Activated T-helper 17 cell treated with anti-CD3 and anti-CD28 coated beads, Interleukin-2, amount 50 U/mL, for 72 hours (primary cell): ENCODE results near the gene GRID1. TPM values are rescaled to one million over a fixed set of nuclear protein-coding genes. Genes with fewer than 3 reads are reported as not detected.

ENCODE experiments used
- ATAC-seq: fragments of 150-1000 bp; cut with Tn5 transposase; replicated peaks from 2 replicates; pipeline ENCODE4 v1.10.0; 2021; ENCODE audit warnings: mild to moderate bottlenecking, moderate library complexity
- H3K27ac Mint-ChIP-seq: one replicate; pipeline ENCODE4 v1.8.0; 2022; ENCODE audit warnings: mixed read lengths
- H3K27me3 Mint-ChIP-seq: one replicate; pipeline ENCODE4 v1.8.0; 2022; ENCODE audit warnings: mixed read lengths
- H3K36me3 Mint-ChIP-seq: one replicate; pipeline ENCODE4 v1.8.0; 2022; ENCODE audit warnings: low read depth, mild to moderate bottlenecking, mixed read lengths
- H3K4me1 Mint-ChIP-seq: one replicate; pipeline ENCODE4 v1.8.0; 2022; ENCODE audit warnings: mixed read lengths
- H3K4me3 Mint-ChIP-seq: one replicate; pipeline ENCODE4 v1.8.0; 2022; ENCODE audit warnings: mild to moderate bottlenecking, mixed read lengths
- H3K9me3 Mint-ChIP-seq: one replicate; pipeline ENCODE4 v1.8.0; 2022; ENCODE audit warnings: mixed read lengths
- total RNA-seq, 2 donors: library from RNA; stranded (reverse); gene quantifications; one replicate each; pipeline ENCODE4 v1.2.3, GENCODE V29; 2022

GRID1 gene
- total RNA-seq, 2 donors from 2014 or later: not detected

DNA sequence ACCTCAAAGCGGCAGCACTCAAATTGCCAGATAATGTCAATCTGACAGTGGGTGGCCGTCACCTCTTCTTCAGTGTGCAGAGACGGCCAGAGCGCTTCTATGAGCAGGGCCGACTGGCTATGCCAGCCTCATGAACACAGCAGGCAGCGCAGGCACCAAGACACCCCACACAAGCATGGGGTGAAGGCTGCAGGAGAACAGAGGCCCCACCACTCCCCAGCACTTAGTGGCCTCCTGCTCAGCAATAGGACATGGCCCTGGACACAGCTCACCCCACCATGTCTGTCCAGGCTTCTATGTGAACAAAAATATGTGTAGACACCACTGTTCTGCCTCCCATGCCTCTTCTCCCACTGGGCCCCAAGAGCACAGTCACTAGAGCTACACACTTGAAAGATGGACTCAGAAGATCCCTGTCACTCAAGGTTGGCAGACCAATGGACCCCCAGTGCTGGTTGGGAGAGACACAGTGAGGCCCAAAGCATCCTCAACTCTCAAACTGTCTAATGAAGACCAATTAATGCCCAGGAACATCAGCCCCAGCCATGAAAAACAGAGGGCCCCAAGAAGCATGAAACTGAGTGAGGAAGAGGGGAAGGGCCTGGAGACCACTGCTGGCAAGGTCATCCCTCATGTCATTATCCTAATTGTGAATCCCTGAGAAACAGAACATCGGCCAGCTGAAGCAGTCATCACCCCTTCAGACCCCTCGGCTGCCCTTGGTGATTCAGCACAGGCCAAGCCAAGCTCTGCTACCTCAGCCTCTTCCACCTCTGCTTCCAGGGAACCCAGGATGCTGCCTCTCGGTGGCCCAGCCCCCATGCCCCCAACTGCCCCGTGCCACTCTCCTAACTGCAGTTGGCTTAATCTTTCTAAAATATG is 77.7 kb downstream of the GRID1 start:
- H3K36me3 Mint-ChIP-seq: no peaks in the 10 kb centered on the region
- H3K27me3 Mint-ChIP-seq: peaks cover 16% of the 10 kb centered on the region
- ATAC-seq: no peak
- H3K9me3 Mint-ChIP-seq: no peaks in the 10 kb centered on the region
- H3K27ac Mint-ChIP-seq: no peak overlapping the region
- H3K4me3 Mint-ChIP-seq: no peak overlapping the region
- H3K4me1 Mint-ChIP-seq: no peaks in the 10 kb centered on the region

DNA sequence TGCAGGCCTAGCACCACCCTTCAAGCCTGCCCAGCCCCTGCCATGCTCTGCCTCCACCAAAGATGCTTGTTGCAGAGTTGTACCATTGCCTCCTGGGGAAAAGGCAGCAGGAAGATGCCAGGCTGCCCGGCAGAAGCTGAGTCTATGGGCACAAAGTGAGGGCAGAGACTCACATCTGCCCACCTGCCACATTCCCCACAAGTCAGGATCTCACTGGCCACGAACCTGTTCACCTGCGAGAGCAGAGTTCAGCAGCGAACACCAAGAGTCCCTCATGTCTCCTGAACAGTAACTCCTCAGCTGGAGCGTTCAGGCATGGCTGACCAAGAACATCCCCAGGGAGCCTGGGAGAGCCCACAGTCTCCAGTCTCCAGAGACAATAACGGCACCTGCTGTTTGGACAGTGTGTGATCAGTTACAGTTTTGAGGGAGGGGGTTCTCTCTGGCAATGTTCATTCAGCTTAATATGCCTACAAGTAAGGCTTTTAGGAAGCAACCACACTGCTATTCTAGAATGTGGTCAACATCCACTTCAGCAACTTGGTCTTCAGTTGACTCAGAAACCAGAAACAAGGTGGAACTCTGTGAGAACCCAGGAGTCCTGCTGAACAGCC is 78.5 kb downstream of the GRID1 start:
- H3K27ac Mint-ChIP-seq: no peak overlapping the region
- no peak overlapping the region for H3K4me3 Mint-ChIP-seq
- no peaks in the 10 kb centered on the region for H3K36me3 Mint-ChIP-seq
- H3K9me3 Mint-ChIP-seq: no peaks in the 10 kb centered on the region
- H3K4me1 Mint-ChIP-seq: no peaks in the 10 kb centered on the region
- ATAC-seq: no peak
- H3K27me3 Mint-ChIP-seq: peaks cover 20% of the 10 kb centered on the region

DNA sequence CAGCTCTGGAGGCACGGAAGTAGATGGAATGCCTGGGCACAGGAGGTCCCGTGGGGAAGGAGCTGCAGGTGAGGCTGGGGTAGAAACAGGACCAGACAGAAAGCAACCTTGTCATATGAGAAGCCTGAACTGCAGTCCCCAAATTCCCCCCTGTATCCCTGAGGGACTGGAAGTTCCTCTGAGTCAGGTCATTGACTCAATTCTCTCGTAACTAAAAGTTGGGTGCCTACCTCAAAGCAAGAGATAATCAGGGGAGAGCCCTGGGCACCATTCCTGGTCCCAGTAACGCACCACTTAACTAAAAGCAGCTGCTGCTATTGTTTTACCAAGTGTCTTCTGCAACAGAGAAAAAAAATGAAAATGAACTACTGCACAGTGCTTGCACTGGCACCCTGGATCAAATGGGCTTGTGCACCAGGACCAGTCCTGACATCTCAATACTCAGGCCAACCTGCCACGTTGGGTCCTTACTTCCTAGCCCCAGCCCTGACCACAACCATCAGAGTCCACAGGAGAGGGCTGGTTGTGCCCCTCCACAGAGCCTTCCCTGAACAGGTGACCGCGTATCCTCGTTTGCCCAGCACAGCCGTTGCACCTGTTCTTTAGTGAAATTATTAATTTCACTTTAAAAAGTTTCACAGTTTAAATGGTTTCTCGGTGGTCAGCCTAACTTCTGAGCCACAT is 79.3 kb downstream of the GRID1 start:
- Mint-ChIP-seq H3K27me3 (peaks cover 20% of the 10 kb centered on the region), H3K4me1 (no peaks in the 10 kb centered on the region), H3K27ac (no peak overlapping the region), H3K4me3 (no peak overlapping the region), H3K36me3 (no peaks in the 10 kb centered on the region), H3K9me3 (no peaks in the 10 kb centered on the region)
- ATAC-seq: no peak

DNA sequence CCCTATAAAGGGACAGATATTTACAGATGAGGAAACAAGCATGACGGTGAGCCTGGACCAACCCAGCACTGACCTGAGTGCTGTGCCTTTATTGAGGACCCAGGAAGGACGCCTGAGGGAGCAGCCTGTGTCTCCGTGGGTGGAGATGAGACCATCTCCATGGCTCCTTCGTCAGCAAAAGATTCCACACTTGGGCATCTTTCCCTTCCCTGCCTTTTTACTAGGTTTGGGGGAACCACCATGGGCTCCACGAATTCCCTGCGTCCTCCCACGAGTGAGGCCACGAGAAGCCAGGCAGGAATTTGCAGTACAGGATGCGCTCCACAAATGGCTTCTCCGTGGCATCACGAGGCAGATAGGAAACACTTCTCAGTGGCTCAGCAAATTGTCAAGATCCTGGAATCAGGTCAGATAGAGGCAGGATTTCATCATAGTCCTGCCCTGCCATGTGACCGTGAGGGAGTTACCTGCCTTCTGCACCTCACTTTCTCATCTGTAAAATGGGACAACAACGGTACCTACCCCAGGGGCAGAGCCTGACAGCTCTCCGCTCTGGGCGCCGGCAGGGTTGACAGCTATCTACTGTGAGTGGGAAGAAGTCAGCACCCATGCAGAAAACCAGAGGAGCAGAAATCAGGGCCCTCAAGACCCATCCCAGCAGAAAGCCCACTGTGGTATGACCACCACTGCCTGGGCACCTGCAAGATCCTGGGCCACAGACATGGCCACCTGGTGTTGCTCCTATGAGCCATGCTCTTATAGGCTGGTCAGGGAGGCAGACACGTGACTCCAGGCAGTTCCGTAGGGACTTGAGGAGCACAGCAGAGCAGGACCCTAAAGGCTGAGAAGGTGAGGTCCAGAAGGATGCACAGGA is 80.1 kb downstream of the GRID1 start:
- no peaks in the 10 kb centered on the region for H3K9me3 Mint-ChIP-seq
- H3K27me3 Mint-ChIP-seq: peaks cover 20% of the 10 kb centered on the region
- no peak for ATAC-seq
- no peak overlapping the region for H3K4me3 Mint-ChIP-seq
- H3K4me1 Mint-ChIP-seq: no peaks in the 10 kb centered on the region
- H3K36me3 Mint-ChIP-seq: no peaks in the 10 kb centered on the region
- no peak overlapping the region for H3K27ac Mint-ChIP-seq

DNA sequence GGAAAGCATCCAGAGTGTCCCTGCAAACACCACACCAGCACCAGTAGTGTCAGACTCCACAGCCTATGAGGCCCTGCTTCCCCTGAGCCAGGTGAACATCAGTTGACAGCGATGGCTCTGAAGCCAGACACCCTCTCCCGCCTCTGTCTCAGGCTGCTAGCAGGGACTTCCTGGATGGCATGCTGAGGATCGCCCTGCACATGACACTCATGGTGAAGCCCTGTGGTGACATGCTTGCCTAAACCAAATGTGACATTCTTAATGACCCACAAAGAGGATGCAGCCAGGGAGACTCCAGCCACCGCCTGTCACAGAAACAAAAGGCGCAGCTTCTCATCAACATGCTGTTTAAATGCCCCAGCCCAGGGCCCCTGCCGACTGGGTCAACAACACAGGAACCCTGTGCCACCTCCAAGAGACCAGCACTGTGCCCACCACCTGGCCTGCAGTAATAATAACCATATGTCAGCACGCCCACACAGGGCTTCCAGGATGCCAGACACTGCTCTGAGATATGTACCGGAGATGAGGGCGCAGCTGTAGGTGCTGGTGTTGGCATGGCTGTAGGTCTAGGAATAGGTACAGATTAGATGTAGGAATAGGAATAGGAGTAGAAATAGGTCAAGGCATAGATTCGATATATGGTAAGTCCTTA is 81.3 kb downstream of the GRID1 start:
- no peak for ATAC-seq
- Mint-ChIP-seq H3K9me3 (no peaks in the 10 kb centered on the region), H3K27ac (no peak overlapping the region), H3K27me3 (peaks cover 26% of the 10 kb centered on the region), H3K4me3 (no peak overlapping the region), H3K4me1 (no peaks in the 10 kb centered on the region), H3K36me3 (no peaks in the 10 kb centered on the region)

DNA sequence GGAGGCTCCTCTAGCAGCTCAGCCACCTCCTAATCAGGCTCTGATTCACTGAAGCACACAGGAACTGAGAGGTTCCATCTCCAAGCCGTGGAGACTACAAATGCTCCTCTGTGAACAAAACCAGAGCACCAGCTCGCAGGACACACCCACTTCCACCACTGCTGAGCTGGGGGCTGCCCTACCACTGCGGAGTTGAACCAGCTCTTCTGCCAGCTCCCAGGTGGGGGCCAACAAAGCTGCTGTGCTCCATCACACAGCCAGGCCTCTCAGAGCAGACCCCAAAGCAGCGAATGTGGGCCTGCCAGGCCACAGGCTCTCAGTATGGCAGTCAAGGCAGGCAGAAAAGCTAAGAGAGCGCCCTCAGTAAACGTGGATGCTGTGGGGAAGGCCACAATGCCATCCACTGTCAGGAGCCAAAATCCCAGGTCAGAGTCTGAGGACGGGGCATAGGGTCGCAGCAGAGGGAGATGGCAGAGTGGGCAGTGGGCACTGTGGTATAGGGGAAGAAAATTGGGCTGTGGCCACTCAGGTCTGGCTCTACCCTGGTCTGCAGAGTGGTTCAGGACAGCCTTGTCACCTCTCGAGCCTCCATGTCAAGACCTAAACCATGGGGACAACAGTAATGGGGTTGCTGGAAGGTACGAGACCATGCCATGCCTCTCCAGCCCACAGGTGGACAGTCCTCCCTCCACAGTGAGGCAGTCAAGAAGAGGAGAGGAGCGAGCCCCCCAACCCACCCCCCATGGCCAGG is 82.1 kb downstream of the GRID1 start:
- H3K27me3 Mint-ChIP-seq: peaks cover 26% of the 10 kb centered on the region
- no peaks in the 10 kb centered on the region for H3K9me3 Mint-ChIP-seq
- H3K4me3 Mint-ChIP-seq: no peak overlapping the region
- H3K4me1 Mint-ChIP-seq: no peaks in the 10 kb centered on the region
- H3K27ac Mint-ChIP-seq: no peak overlapping the region
- no peak for ATAC-seq
- no peaks in the 10 kb centered on the region for H3K36me3 Mint-ChIP-seq

DNA sequence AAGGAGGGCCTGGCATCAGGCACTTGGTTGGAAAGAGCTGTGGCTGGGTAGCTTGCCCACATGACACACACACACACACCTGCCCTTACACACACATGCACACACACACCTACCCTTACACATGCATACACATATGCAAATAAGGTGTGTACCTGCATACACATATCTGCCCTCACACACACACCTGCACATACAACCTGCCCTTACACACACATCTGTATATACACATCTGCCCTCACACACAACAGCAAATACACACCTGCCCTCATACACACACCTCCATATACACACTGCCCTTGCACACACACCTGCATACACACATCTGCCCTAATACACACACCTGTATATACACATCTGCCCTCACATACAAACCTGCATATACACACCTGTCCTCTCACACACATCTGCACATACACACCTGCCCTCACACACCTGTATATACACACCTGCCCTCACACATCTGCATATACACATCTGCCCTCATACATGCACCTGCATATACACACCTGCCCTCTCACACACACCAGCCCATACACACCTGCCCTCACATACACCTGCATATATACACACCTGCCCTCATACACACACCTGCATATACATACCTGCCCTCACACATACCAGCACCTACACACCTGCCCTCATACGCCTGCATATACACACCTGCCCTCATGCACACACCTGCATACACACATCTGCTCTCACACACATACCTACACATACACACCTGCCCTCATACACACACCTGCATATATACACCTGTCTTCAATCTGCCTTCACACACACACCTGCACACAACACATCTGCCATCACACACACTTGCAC is 82.9 kb downstream of the GRID1 start:
- H3K4me3 Mint-ChIP-seq: no peak overlapping the region

DNA sequence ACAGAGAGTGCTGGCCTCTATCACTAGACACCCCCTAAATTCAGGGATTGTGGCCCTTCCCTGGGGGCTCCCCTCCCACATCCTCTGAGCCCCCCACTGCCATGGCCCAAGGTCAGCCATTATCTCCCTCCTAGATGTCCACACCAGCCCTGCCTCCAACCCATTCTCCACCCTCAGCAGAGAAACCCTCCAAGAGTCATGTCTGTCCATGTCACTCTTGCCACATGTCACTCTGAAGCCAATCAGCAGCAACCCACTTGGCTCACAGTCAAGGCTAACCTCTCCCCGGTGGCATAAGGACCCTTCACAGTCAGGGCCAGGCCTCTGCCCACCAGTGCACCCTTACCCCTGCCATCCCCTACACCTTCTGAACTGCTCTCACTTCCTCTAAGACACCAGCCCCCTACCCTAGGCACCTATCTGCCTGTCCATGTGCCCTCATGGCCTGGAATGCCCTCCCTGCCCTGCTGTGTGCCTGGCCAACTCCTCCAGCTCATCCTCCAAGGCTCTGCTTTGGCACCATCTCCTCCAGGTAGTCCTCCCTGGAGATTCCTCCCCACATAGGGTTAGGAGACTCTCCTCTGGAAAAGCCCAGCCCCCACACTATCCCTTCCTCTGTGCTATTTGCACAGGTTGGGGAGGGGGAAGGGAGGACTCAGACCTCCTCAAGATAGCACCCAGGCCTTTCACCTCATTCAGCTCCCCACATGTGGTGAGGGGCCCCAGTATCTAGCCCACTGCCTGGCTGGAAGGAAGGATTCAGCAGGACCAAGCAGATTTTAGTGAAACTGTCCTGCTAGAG is 83.7 kb downstream of the GRID1 start:
- no peak overlapping the region for H3K27ac Mint-ChIP-seq
- H3K4me1 Mint-ChIP-seq: no peaks in the 10 kb centered on the region
- H3K27me3 Mint-ChIP-seq: peaks cover 29% of the 10 kb centered on the region
- H3K4me3 Mint-ChIP-seq: no peak overlapping the region
- H3K36me3 Mint-ChIP-seq: no peaks in the 10 kb centered on the region
- ATAC-seq: no peak
- H3K9me3 Mint-ChIP-seq: no peaks in the 10 kb centered on the region

More for the DNA sequence above, 82.9 kb downstream of the GRID1 start:
- no peak for ATAC-seq
- Mint-ChIP-seq H3K27me3 (peaks cover 27% of the 10 kb centered on the region), H3K27ac (no peak overlapping the region), H3K4me1 (no peaks in the 10 kb centered on the region), H3K9me3 (no peaks in the 10 kb centered on the region), H3K36me3 (no peaks in the 10 kb centered on the region)

DNA sequence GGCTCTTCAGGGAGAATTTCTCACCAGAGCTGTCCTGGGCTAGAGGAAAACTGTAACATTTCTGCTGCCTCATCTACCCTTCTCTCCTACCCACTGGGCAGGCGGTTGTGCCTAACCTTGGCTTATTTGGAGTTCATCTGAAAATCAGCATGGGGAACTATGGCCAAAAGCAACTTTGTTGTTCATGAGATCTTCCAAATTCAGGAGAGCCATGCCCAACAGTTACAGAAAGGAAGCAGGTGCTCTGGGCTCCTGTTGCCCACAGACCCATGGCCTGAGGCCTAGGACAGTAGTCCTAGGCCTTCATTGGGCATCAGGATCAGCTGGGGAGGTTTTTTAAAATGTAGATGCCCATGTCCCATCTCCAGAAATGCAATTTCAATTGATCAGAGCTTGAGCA is 85.2 kb downstream of the GRID1 start:
- Mint-ChIP-seq H3K36me3 (no peaks in the 10 kb centered on the region), H3K9me3 (no peaks in the 10 kb centered on the region), H3K4me3 (no peak overlapping the region), H3K4me1 (no peaks in the 10 kb centered on the region), H3K27me3 (peaks cover 29% of the 10 kb centered on the region), H3K27ac (no peak overlapping the region)
- no peak for ATAC-seq

DNA sequence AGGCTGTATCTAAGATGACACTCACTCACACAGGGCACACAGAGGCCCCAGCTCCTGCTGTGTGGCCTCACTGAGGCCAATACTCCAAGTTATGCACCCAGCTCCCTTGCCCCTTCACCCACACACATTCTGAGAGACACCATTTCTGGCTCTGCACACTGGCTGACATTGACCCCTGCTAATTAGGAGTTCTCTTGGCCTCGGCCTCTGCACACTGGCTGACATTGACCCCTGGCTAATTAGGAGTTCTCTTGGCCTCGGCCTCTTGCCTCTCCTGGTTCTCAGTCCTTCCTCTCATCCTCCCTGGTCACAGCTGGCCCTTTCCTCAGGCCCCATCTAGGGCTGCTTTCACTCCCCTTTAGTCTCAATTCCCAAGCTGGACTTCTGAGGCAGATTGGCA is 97.3 kb downstream of the GRID1 start:
- H3K9me3 Mint-ChIP-seq: peaks cover 7% of the 10 kb centered on the region
- H3K27me3 Mint-ChIP-seq: peaks cover 25% of the 10 kb centered on the region
- ATAC-seq: no peak
- H3K4me1 Mint-ChIP-seq: no peaks in the 10 kb centered on the region
- no peak overlapping the region for H3K4me3 Mint-ChIP-seq
- no peak overlapping the region for H3K27ac Mint-ChIP-seq
- H3K36me3 Mint-ChIP-seq: no peaks in the 10 kb centered on the region

DNA sequence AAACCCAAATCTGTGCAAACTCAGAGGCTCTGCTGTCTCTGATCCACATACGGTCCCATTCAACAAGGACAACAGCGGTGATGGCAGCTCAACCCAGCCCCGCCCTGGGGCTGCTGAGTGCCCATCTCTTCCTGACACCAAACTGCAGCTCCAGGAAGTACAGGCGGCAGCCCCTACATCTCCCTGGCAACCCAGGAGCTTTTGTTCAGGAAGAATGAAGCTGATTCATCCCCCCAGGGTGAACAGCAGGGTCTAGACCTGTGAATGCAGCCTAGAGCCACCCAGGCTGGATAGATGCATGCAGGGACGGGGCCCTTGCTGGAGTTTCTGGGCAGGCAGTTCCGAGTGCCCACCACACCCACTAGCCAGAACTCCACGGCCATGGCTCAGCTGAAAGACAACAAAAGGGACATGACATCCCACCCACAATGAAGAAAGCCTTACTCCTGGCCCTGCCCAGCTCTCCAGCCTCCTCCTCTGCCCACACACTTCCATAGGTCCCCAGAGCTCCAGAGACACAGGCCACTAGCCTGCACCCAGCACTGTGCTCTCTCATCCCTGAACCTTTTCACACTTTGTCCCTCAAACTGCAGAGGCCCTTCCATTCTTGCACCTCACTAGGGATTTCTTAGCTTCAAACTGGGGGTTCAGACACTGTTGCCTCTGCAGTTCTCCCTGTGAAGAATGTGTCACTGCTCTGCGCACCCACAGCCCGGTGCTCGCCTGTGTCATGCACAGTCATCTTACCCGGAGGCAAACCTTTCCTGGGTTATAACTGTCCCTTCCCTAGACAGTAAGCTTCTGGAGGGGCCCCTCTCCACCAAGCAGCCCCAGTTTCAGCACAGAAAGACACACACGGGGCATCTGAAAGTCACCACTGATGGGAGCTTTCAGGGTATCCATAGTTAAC is 99.1 kb downstream of the GRID1 start:
- ATAC-seq: no peak
- H3K36me3 Mint-ChIP-seq: no peaks in the 10 kb centered on the region
- H3K27me3 Mint-ChIP-seq: peaks cover 29% of the 10 kb centered on the region
- H3K4me1 Mint-ChIP-seq: no peaks in the 10 kb centered on the region
- H3K27ac Mint-ChIP-seq: no peak overlapping the region
- peaks cover 7% of the 10 kb centered on the region for H3K9me3 Mint-ChIP-seq
- H3K4me3 Mint-ChIP-seq: no peak overlapping the region
